HG02610 (cell line): ENCODE measurements around the gene AP2A1.

Experiments used
- ATAC-seq: cut with Tn5 transposase; IDR thresholded peaks from one replicate; pipeline ENCODE4 v1.9.1; 2021; ENCODE audit warnings: mild to moderate bottlenecking, moderate library complexity; ENCODE audit not compliant: unreplicated experiment

Gene AP2A1

GRCh38 chr19:49792829-49793560 is 26.2 kb downstream of the AP2A1 start:
- no peak for ATAC-seq

GRCh38 chr19:49793561-49793840 is 26.7 kb downstream of the AP2A1 start:
- ATAC-seq, result no peak

GRCh38 chr19:49795615-49796014 is 28.8 kb downstream of the AP2A1 start:
- ATAC-seq, result no peak

- no peak for ATAC-seq
Measured at GRCh38 chr19:49798574-49798973, 31.8 kb downstream of the AP2A1 start.

- ATAC-seq, result no peak
Measured at GRCh38 chr19:49799271-49799797, 32.5 kb downstream of the AP2A1 start.

GRCh38 chr19:49799798-49800376 is 33.1 kb downstream of the AP2A1 start:
- no peak for ATAC-seq

- ATAC-seq, result no peak
Measured at GRCh38 chr19:49800771-49801170, 34.0 kb downstream of the AP2A1 start.

- ATAC-seq, result no peak
Measured at GRCh38 chr19:49801401-49801888, 34.6 kb downstream of the AP2A1 start.

GRCh38 chr19:49801966-49802661 is 35.3 kb downstream of the AP2A1 start:
- ATAC-seq, result no peak

GRCh38 chr19:49802836-49803528 is 36.2 kb downstream of the AP2A1 start:
- ATAC-seq, result no peak

- no peak for ATAC-seq
Measured at GRCh38 chr19:49803529-49803856, 36.7 kb downstream of the AP2A1 start.

GRCh38 chr19:49805822-49806619 is 39.2 kb downstream of the AP2A1 start:
- ATAC-seq, result no peak

GRCh38 chr19:49806620-49806959 is 39.8 kb downstream of the AP2A1 start:
- no peak for ATAC-seq

- no peak for ATAC-seq
Measured at GRCh38 chr19:49807058-49807903, 40.5 kb downstream of the AP2A1 start.

- ATAC-seq, result no peak
Measured at GRCh38 chr19:49807904-49808675, 41.3 kb downstream of the AP2A1 start.

- no peak for ATAC-seq
Measured at GRCh38 chr19:49808711-49809159, 41.9 kb downstream of the AP2A1 start.

- ATAC-seq, result no peak
Measured at GRCh38 chr19:49809160-49809940, 42.5 kb downstream of the AP2A1 start.

GRCh38 chr19:49809941-49810389 is 43.2 kb downstream of the AP2A1 start:
- ATAC-seq, result no peak
